ENCODE measurements around the gene ZNF800. TPM values are rescaled to one million over a fixed set of nuclear protein-coding genes. Genes with fewer than 3 reads are reported as not detected.

Gene ZNF800
- polyA plus RNA-seq, 1 donor from 2014 or later, result 4.2 TPM

- Histone ChIP-seq H3K27me3 (ENCODE audit: insufficient read depth, low read depth, low read length) (no peaks in the 10 kb centered on the region), H3K9me2 (ENCODE audit: insufficient read depth, low read length) (no peaks in the 10 kb centered on the region), H3K27ac (ENCODE audit: low read length) (no peak overlapping the region), H3K9me3 (ENCODE audit: low read length) (no peaks in the 10 kb centered on the region), H3K9ac (ENCODE audit: low read length) (no peak overlapping the region), H3K36me3 (ENCODE audit: insufficient read depth, low read length) (no peaks in the 10 kb centered on the region), H3K79me2 (replicated peaks; ENCODE audit: insufficient read depth, low read length) (peaks cover 11% of the 10 kb centered on the region), H3K4me2 (ENCODE audit: low read length) (no peak overlapping the region), H2AFZ (ENCODE audit: low read depth, low read length) (no peak overlapping the region), H3K4me3 (ENCODE audit: low read length) (no peak overlapping the region), H4K20me1 (ENCODE audit: insufficient read depth) (no peaks in the 10 kb centered on the region), H3F3A (ENCODE audit: insufficient read depth, low read length, poor library complexity, severe bottlenecking) (no peaks in the 10 kb centered on the region)
- TF ChIP-seq EP300 (conservative IDR thresholded peaks at IDR 0.05; ENCODE audit: poor library complexity, severe bottlenecking) (no peak), CTCF (IDR thresholded peaks at IDR 0.05; ENCODE audit: poor library complexity, severe bottlenecking) (no peak), REST (IDR thresholded peaks at IDR 0.05; ENCODE audit: borderline replicate concordance) (no peak), MXI1 (conservative IDR thresholded peaks at IDR 0.05; ENCODE audit: poor library complexity, severe bottlenecking) (no peak), POLR2AphosphoS5 (IDR thresholded peaks at IDR 0.05) (no peak), EZH2 (IDR thresholded peaks at IDR 0.05; ENCODE audit: borderline replicate concordance, insufficient read depth, low read length, poor library complexity, severe bottlenecking) (no peak), SMC3 (conservative IDR thresholded peaks at IDR 0.05; ENCODE audit: poor library complexity) (no peak), RAD21 (conservative IDR thresholded peaks at IDR 0.05) (no peak), TAF1 (IDR thresholded peaks at IDR 0.05; ENCODE audit: low read depth) (no peak)
These were observed 4.5 kb downstream of the ZNF800 start for GRCh38 chr7:127387974-127388373.

- no peak overlapping the region for H3K9ac ChIP-seq (ENCODE audit: low read length)
- no peak for TF ChIP-seq POLR2AphosphoS5 (IDR thresholded peaks at IDR 0.05)
- no peak for TF ChIP-seq SMC3 (conservative IDR thresholded peaks at IDR 0.05; ENCODE audit: poor library complexity)
- no peak for TF ChIP-seq REST (IDR thresholded peaks at IDR 0.05; ENCODE audit: borderline replicate concordance)
- no peaks in the 10 kb centered on the region for H3F3A ChIP-seq (ENCODE audit: insufficient read depth, low read length, poor library complexity, severe bottlenecking)
- no peaks in the 10 kb centered on the region for H4K20me1 ChIP-seq (ENCODE audit: insufficient read depth)
- no peaks in the 10 kb centered on the region for H3K9me3 ChIP-seq (ENCODE audit: low read length)
- peaks cover 7% of the 10 kb centered on the region for H3K79me2 ChIP-seq (replicated peaks; ENCODE audit: insufficient read depth, low read length)
- H3K36me3 ChIP-seq (ENCODE audit: insufficient read depth, low read length), result no peaks in the 10 kb centered on the region
- H3K27ac ChIP-seq (ENCODE audit: low read length), result no peak overlapping the region
- no peak overlapping the region for H3K4me3 ChIP-seq (ENCODE audit: low read length)
- H2AFZ ChIP-seq (ENCODE audit: low read depth, low read length), result no peak overlapping the region
- H3K27me3 ChIP-seq (ENCODE audit: insufficient read depth, low read depth, low read length), result no peaks in the 10 kb centered on the region
- no peak overlapping the region for H3K4me2 ChIP-seq (ENCODE audit: low read length)
- no peaks in the 10 kb centered on the region for H3K9me2 ChIP-seq (ENCODE audit: insufficient read depth, low read length)
These were observed 9.2 kb downstream of the ZNF800 start for GRCh38 chr7:127383123-127383835.
